Left cardiac atrium (tissue), 4 donors: ENCODE results near the gene CCM2. TPM values are rescaled to one million over a fixed set of nuclear protein-coding genes. Genes with fewer than 3 reads are reported as not detected.
A peak's percentile ranks its signal among the peaks of the same experiment; 100 is the strongest.
"Not testable (repeated sequence)": the region's sequence is repeated elsewhere in the genome, so short reads cannot be mapped to it uniquely, and the experiment has no call there.

ENCODE experiments used
- ATAC-seq, 2 donors: fragments of 200-7000 bp; cut with Tn5 transposase; one replicate each; pipeline ENCODE4 v1.9.1; 2020; ENCODE audit warnings: mild to moderate bottlenecking in 2 of 2, moderate library complexity in 2 of 2
- DNase-seq: peaks from one replicate; pipeline ENCODE4 v3.0.0-alpha.2; 2020
- intact Hi-C, 2 donors: fragments of 100-400 bp; cut with DNase I; formaldehyde crosslinking; loops; one replicate each; pipeline versions ENCODE4 v1.14.1 to v1.15.1; 2022 to 2023
- total RNA-seq, 2 donors: library from RNA; stranded (reverse); fragmentation: NEBNext Ultra II Directional; extraction: Animal tissue kit (Norgen Biotek cat#: 25700); gene quantifications; one replicate each; pipeline ENCODE4 v1.2.1, GENCODE V29; 2021
- donor health status: DM: no; HTN: yes; CAD: no.
- donor health status: DM: no; HTN: yes; CAD: no; lungs with severe emphysema.
- donor health status: DM: yes; HTN: yes; CAD: no.
- donor health status: Dilated cardiomyopathy.

Gene CCM2
- total RNA-seq, 2 donors from 2014 or later: 33.5 to 36.5 TPM

- no peak for ATAC-seq
- DNase-seq: no peak
These were observed 26.0 kb downstream of the CCM2 start for GRCh38 chr7:45026013-45026412.

DNA sequence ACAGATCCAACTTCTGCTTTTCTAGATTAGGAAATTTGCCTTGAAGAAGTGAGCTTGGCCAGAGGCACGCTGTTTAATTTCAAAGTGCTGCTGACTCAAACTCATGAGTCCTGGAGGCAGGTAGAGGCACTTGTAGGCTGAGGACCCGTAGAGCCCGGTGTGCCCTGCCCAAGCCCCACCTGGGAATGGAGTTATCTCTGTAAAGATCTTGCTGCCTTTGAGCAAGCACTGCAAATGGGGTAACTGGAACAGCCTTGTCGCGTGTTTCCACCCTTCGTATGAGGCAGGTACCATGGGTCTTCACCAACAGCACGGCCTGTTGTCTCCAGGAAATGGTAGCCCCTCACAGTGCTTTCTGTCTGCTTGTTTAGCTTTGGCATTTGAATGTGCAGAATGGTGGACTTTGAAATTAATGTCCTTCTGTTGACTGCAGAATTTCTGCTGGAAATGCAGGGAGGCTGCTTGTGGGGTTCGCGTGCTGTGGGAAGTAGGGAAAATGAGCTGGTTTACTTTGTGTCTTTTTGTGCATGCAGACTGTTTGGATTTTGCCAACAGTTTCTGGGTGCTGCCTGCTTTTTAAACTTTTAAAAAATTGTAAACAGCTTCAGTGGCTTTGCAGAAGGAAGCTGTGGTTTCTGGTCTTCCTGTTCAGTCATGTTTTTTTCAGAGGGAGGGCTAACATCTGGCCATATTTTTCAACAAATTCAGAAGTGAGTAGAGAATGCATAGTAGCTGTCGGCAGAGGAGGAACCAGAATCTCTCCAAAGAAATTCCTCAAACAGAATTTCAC lies 27.2 kb downstream of the CCM2 start:
- DNase-seq (no peak), ATAC-seq (peak; percentile 56 to 59)
- intact Hi-C loops: no loop called here

More at GRCh38 chr7:45026013-45026412, 26.0 kb downstream of the CCM2 start:
- intact Hi-C loops: no loop called here

DNA sequence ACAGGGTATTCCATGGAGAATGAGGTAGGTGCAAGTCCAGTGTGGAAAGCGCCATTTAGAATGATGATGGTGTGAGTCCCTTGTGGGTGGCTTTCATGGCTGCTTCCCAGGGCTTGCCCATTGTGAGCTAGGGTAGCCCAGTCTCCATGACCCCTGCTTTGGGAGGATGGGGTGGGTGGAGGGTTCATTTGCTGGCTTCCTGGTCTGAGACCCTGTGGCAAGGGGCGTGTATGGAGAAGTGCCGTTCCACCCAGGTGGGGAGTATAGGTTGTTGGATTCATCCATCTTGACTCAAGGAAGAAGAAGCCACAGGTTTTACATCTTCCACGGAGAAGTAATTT lies 27.7 kb downstream of the CCM2 start:
- ATAC-seq (peak in 1 of 2 donors; percentile 26), DNase-seq (no peak)
- intact Hi-C loops: no loop called here

GRCh38 chr7:45028138-45028919 lies 28.3 kb downstream of the CCM2 start:
- ATAC-seq: no peak
- intact Hi-C loops: no loop called here

DNA sequence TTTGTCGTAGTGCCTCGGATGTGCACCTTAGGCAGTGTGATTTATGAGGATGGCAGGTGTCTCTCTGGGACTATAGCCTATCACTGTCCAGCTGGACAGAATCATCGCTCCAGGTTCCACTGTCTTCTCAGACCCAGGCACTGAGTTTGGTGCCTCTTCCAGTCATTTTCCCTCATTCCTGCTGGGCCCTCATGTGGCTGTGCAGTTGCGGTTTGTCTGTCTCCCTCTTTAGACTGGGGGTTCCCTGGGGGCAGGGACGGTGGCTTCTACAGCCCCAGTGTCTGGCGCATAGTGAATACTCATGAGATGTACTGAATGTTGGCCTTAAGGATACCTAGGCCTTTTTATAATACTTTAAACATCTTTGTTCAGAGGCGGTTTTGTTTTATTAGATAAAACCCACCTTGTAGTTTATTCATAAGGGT lies 28.9 kb downstream of the CCM2 start:
- DNase-seq: no peak
- no peak for ATAC-seq
- intact Hi-C loops: no loop called here

More at GRCh38 chr7:45028138-45028919, 28.3 kb downstream of the CCM2 start:
- DNase-seq: no peak

DNA sequence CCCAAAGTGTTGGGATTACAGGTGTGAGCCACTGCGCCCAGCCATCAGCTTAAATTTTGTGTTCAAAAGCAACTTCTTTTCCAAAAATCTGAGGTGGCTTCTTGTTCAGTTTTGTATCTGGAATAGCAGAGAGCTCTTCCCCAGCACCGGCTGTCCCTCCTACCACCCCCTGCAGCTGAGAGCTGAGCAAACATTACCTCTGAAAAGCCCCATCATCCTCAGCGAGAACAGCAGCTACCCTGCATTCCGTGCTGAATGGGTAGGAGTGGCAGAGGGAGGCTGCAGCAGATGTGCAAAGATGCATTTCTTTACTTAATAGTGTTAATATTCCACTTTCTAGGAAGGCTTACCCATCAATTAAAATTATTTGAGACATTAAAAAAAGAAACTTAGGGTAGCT lies 31.8 kb downstream of the CCM2 start:
- ATAC-seq (no peak), DNase-seq (no peak)
- intact Hi-C loops: no loop called here

- ATAC-seq (no peak), DNase-seq (no peak)
- intact Hi-C loops: no loop called here
These were observed 32.4 kb downstream of the CCM2 start for GRCh38 chr7:45032421-45032820.

DNA sequence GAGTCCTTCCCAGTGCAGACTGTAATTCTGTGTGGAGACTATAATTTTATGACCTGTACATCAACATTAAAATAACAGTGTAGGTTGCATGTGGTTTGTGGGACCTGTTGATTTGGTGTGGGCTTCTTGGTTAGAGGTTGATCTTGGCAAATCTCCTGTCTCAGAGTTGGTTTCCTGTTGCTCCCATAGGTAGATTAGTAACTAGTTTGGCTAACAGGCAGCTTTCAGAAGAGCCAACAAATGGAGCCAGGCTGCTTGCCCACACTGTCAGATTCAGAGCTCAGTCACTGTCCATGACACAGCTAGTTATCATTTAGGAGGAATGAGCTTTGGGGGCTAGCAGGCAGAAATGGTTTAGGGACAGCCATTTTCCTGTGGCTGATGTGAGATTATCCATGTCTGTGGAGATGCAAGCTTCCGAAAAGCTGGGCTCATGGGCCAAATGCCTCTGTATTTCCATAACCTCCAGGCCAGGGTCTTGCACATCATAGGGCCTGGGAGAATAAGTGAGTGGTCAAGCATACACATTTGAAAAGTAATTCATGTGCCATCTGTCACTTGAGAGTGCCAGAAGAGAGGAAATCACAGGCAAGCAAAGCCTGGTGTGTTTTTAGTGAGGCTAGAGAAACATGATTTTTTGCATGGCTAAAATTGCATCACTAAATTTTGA lies 33.4 kb downstream of the CCM2 start:
- peak; percentile 17 to 45 for ATAC-seq
- no peak for DNase-seq
- intact Hi-C loops: no loop called here

DNA sequence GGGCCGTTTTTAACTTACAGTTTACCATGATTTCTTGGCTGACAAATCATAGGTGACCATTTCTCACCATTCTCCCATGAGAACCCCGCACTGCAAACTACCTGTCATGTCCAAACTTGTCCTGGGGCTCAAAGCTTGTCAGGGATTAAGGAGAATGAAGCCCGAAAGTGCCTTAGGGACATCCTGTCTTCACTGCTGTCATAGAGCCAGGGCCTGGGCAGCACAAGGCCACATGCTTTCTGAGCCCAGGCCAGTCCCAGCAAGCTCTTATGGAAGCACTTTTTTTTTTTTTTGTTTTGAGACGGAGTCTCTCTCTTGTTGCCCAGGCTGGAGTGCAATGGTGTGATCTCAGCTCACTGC lies 33.9 kb downstream of the CCM2 start:
- intact Hi-C loops: no loop called here
- DNase-seq: no peak
- peak; percentile 59 to 88 for ATAC-seq

DNA sequence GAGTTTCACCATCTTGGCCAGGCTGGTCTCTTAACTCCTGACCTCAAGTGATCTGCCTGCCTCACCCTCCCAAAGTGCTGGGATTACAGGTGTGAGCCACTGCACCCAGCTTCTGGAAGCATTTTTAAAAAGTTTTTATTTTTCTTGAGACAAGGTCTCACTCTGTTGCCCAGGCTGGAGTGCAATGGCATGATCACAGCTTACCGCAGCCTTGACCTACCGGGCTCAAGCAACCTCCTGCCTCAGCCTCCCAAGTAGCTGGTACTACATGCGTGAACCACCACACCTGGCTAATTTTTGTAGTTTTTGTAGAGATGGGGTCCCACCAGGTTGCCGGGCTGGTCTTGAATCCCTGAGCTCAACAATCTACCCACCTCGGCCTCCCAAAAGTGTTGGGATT lies 34.7 kb downstream of the CCM2 start:
- ATAC-seq, intact Hi-C loops, DNase-seq: not testable (repeated sequence)

DNA sequence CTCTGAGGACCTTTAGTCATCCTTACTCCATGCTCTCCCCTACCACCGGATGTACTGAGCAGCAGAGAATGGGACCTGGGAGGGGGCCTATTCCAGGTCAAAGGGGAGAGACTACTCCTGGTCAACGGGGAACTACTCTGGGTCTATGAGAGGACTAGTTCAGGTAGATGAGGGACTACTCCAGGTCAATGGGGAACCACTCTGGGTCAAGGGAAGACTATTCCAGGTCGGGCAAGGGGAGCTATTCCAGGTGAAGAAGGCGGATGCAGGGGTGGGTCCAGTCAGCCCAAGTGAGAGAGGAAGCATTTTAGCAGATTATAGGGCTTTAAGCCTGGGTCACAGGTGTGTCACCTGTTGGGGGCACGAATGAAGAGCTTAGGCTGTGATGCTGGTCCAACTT lies 35.4 kb downstream of the CCM2 start:
- intact Hi-C loops: no loop called here
- no peak for ATAC-seq
- DNase-seq: no peak

- no peak for ATAC-seq
- no peak for DNase-seq
- intact Hi-C loops: no loop called here
These were observed 35.9 kb downstream of the CCM2 start for GRCh38 chr7:45035893-45036292.

DNA sequence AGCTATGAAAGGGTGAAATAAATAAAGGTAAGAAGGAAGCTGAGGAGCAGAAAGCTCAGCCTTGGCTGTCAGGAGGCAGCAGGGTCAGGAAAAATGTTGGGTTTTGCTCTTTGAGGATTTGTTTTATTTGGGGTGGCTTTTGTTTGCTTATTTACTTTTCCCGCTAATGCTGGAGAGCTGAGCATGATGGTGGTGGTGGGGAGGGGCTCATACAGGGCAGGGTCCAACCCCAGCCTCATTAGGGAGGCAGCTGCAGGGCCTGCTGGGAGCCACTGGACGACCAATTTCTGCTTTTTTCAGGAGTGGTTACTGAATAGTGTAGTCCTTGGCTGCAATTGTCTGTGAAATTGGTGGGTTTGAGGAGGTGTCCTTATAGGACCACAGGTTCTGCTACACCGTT lies 36.3 kb downstream of the CCM2 start:
- no peak for ATAC-seq
- intact Hi-C loops: no loop called here

DNA sequence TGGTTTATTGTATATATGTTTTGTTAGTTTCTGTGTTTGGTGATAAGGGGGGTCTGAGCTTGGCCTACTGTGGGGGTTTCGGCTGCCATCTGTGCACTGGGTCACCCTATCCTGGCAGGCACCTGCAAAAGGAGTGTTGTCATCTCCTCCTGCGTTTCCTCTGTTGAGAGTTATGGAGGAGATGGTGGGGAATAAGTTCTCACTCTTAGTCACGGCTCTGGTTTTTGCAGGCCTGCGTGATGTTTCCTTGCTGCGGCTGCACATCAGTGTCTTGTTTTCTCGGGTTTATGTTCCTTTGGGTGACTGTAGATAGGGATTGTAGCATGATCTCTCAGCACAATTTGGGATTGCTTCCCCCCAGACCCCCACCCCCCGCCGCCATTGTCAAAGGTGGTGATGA lies 36.8 kb downstream of the CCM2 start:
- intact Hi-C loops: no loop called here
- DNase-seq (no peak), ATAC-seq (no peak)

More for the DNA sequence above, 36.3 kb downstream of the CCM2 start:
- DNase-seq: no peak

- ATAC-seq (no peak), DNase-seq (no peak)
- intact Hi-C loops: no loop called here
These were observed 37.9 kb downstream of the CCM2 start for GRCh38 chr7:45037876-45038275.

- DNase-seq: no peak
- ATAC-seq: no peak
- intact Hi-C loops: no loop called here
These were observed 39.1 kb downstream of the CCM2 start for GRCh38 chr7:45039106-45039505.

DNA sequence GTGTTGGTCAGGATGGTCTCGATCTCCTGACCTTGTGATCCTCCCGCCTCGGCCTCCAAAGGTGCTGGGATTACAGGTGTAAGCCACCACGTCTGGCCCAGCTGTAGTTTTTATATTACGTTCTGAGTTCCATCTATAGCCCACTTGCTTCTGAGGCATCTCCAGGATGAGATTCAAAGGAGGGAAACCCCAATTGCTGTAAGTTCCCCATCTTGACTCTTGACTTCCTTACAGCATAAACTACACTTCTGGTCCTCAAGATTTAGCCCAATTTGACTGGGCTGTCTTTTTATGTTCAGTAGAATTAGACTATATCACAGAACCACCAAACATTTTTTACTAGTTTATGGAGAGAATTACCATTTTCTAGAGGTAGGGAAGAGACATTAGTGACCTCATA lies 44.3 kb downstream of the CCM2 start:
- DNase-seq (no peak), ATAC-seq (no peak)
- intact Hi-C loops: no loop called here

GRCh38 chr7:45048748-45049147 lies 48.7 kb downstream of the CCM2 start:
- no peak for ATAC-seq
- DNase-seq: no peak
- intact Hi-C loops: no loop called here

GRCh38 chr7:45050198-45050597 lies 50.2 kb downstream of the CCM2 start:
- intact Hi-C loops: no loop called here
- DNase-seq (no peak), ATAC-seq (no peak)

DNA sequence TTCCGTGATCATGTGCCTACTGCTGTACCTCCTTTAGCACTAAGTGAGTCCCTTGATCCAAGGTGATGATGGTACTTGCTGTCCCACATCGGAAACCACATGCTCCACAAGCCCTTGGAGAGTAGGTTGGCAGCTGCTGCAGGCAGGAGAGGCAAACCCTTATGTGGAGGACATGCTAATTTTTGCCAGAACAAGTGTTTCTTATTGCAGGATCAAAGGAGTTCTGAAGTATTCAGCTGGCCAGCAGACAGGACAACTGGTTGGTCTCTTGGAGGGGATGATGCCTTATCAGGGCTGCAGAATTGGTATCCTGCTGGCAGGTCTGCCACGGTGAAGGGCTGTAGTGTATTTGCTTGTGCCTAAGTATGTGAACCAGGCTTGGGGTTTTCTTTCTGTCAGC lies 52.0 kb downstream of the CCM2 start:
- intact Hi-C loops: no loop called here
- DNase-seq (no peak), ATAC-seq (no peak)
